ENCODE data around the gene PRKCZ.
A peak's percentile ranks its signal among the peaks of the same experiment; 100 is the strongest.

PRKCZ gene

GRCh38 chr1:2194898-2195673 is 144.9 kb downstream of the PRKCZ start:
- DNase-seq (ENCODE audit: low spot score), result peak; percentile 92

- DNase-seq (ENCODE audit: low spot score), result no peak
Measured at GRCh38 chr1:2195785-2196184, 145.6 kb downstream of the PRKCZ start.

GRCh38 chr1:2196901-2197638 is 146.9 kb downstream of the PRKCZ start:
- no peak for DNase-seq (ENCODE audit: low spot score)

DNA sequence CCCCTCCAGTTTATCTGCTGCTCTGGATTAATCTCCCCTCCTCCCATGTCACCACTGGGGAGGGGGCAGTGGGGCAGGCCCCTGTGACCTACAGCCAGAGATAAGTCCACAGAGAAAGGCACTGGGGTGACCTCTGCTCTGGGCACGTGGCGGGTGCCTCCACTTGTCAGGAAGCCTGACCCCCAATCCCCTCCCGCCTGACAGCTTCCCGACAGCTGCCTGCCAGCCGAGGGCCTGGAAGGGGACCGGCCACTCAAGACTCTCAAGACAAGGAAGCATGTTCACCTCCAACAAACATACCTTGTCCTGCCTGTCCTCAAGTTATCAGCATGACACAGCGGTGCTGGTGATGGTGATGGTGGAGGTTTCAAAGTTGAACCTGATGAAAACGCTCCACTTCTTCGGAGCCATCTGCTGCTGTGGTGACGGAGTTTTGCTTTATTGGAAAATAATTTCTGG is 147.5 kb downstream of the PRKCZ start:
- DNase-seq (ENCODE audit: low spot score), result no peak

DNA sequence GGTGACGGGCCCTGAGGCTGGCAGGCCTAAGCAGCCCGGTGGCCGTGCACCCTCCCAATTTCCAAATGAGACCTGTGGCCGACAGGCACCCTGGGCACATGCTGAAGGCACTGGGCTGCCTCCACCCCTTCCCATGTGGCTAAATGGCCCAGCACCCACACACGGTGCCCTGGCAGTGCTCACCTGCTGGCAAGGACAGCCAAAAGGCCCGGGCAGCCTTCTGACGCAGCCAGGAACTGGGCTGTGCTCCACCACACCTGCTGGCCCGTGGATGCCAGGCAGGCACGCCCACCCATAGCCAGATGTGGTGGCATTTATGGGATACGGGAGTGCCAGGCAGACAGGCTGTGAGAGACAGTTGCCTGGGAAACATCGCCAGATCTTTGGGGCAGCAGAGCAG is 148.4 kb downstream of the PRKCZ start:
- no peak for DNase-seq (ENCODE audit: low spot score)

- peak; percentile 94 for DNase-seq (ENCODE audit: low spot score)
Measured at GRCh38 chr1:2199042-2199810, 149.0 kb downstream of the PRKCZ start.

- no peak for DNase-seq (ENCODE audit: low spot score)
Measured at GRCh38 chr1:2200308-2200943, 150.2 kb downstream of the PRKCZ start.

DNA sequence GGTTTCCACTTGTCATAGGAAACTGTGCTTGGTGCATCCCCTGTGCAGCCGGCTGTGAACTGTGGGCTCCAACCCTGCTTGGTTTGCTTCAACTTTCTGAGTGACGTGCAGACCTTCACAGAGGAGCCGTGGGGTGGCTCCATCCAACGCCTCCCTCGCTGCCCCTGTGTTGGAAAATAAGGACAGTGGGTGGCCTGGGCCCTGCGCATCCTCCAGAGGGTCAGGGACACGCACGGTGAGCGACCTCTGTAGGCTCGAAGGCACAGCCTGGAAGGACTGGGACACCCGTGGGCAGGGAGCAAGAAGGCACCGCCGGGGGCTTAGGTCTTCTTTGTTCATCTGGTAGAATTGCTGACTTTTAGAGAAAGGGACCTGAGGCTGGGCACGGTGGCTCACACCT is 150.9 kb downstream of the PRKCZ start:
- DNase-seq (ENCODE audit: low spot score), result no peak

- DNase-seq (ENCODE audit: low spot score), result no peak
Measured at GRCh38 chr1:2202008-2202575, 151.9 kb downstream of the PRKCZ start.

DNA sequence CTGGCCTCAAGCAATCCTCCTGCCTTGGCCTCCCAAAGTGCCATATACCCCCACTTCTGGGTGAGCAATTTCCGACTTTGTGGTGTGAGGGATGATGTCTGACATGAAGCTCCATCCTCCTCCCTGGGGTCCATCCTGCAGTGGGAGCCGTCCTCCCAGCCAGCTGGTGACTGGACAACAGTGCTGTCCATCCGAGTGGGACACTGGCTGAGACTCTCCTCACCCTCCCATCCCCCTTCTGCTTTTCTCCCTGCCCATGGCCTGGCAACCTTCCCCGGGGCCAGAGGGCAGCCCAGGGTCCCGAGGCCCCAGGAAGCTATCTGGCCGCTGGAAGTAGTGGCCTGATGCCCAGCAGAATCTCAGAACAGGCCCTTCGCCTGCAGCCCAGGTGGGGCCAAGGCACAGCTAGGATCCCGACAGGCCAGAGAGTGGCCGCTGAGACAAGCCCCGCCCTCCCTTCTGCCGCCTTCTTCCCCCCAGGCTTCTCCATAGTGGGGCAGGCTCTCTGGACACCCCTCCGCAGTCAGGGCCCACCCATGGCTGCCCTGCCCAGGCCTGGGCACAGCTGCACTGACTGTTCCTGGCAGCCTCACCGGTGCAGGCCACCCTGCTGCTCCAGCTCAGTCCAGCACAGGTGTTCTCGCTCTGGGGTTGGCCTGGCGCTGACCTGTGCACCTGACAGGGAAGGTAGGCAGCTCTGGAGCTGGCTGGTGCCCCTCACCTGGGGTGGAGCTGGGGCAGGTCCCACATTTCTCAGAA is 152.8 kb downstream of the PRKCZ start:
- DNase-seq (ENCODE audit: low spot score), result no peak

DNA sequence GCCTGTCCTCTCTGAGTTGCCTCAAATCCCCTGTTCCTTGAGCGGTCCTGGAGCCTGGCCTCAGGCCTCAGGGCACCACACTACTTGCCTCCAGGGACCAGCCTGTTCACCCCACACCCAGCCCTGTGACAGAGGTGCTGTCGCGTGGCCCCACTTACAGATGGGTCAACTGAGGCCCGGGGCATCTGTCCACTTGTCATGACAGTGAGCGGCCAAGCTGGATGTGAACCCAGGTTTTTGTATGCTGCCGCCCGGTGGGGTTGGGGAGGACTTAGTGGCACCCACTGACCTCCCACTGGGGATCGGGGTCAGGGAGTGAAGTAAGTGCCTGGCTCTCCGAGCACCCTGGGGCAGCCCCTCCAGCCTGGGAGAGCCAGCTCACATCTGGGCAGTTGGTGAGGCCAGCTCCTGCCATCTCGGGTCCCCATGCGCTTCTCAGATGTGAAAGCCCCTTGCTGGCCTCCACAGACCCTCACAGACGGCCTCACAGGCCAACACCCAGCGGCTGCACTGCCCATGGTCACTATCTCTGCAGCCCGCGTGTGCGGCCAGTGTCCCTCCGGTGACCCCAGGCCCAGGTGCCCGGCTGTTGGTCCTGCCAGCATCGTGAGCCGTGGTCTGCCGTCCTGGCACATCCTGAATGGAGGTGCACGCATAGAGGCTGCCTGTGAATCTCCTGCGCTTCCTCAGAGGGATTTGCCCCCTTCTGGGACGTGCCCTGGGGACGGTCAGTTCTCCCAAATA is 153.6 kb downstream of the PRKCZ start:
- no peak for DNase-seq (ENCODE audit: low spot score)

- peak; percentile 44 for DNase-seq (ENCODE audit: low spot score)
Measured at GRCh38 chr1:2204415-2205190, 154.4 kb downstream of the PRKCZ start.

- peak; percentile 99 for DNase-seq (ENCODE audit: low spot score)
Measured at GRCh38 chr1:2205191-2205952, 155.2 kb downstream of the PRKCZ start.

- no peak for DNase-seq (ENCODE audit: low spot score)
Measured at GRCh38 chr1:2206813-2207487, 156.7 kb downstream of the PRKCZ start.

DNA sequence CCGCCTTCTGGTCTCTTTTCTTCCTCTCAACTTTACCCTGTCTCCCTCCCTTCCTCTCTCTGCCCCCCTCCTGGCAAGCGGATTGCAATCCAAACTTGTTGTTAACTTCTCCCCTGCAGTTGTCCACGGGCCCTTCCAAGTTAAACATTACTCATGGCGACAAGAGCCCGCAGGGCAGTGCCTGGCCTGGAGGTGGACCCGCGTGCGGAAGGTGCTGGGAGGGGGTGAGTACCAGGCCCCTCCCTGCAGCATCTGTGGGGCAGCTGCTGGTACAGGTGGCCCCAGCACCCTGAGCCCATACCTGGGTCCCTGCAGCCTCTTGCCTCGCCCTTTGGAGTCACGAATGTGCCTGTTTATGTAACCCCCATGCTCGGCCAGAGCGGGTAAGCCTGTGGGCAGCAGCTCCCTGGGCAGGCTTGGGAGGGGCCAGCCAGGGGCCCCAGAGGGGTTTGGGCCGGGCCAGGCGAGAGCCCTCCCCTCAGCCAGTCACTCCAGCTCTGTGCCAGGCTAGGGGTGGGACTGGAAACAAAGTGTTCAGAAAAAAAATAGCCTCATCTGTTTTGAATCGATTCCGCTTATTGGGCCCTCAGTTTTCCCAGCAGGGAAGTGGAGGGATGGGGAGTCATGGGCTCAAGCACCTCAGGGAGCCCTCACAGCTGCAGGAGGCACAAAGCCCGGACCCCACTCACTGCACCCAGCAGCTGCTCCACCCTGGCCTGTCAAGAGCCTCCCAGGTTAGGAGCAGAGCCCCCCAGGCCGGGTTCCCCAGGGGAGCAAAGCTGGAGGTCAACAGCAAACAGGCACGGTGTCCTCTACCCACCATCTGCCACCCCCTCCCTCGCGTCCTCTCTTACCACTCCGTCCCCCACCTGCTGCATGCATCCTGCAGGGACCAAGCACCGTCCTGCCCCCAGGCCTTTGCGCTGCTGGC is 158.4 kb downstream of the PRKCZ start:
- peak; percentile 83 for DNase-seq (ENCODE audit: low spot score)

GRCh38 chr1:2209400-2210083 is 159.3 kb downstream of the PRKCZ start:
- DNase-seq (ENCODE audit: low spot score), result no peak

Data from AG08396 (cell line).